SU-DHL-6 (cell line): Measurements from ENCODE around the gene KCTD10.

Source experiments
- EZH2phosphoT487 ChIP-seq: fragments of 200-600 bp; sonication (generic), shearing (Covaris generic); conservative IDR thresholded peaks from 2 replicates; pipeline ENCODE4 v1.6.1; 2018; ENCODE audit warnings: mild to moderate bottlenecking, antibody characterized with exemption, low read length, moderate library complexity, mixed read lengths
- TF ChIP-seq, protein P1 (sequence below): fragments of 200-600 bp; sonication (generic); IDR thresholded peaks from one replicate; pipeline ENCODE4 v1.5.1; 2017; ENCODE audit warnings: antibody characterized with exemption, mild to moderate bottlenecking, low read length, moderate library complexity; ENCODE audit not compliant: insufficient read depth, poor library complexity, severe bottlenecking

DNA sequence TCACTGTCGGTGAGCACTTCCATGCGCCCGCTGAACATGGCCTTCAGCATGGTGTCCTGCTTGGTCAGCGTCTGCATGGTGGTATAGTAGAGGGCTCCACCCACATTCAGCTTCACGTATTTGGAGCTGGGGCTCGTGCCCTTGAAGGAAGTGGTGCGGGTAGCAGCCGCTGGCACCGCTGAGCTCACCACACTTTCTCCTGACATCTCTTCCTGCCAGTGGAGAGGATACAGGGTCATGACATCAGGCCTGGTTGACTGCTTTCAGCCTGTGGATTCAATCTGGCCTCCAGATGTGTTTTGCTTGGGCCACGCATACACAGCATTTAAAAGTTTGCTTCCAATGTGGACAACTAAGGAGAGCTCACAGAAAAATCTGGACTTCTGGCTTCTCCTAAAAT, 7.6 kb downstream of the KCTD10 start:
- TF ChIP-seq, protein P1, sequence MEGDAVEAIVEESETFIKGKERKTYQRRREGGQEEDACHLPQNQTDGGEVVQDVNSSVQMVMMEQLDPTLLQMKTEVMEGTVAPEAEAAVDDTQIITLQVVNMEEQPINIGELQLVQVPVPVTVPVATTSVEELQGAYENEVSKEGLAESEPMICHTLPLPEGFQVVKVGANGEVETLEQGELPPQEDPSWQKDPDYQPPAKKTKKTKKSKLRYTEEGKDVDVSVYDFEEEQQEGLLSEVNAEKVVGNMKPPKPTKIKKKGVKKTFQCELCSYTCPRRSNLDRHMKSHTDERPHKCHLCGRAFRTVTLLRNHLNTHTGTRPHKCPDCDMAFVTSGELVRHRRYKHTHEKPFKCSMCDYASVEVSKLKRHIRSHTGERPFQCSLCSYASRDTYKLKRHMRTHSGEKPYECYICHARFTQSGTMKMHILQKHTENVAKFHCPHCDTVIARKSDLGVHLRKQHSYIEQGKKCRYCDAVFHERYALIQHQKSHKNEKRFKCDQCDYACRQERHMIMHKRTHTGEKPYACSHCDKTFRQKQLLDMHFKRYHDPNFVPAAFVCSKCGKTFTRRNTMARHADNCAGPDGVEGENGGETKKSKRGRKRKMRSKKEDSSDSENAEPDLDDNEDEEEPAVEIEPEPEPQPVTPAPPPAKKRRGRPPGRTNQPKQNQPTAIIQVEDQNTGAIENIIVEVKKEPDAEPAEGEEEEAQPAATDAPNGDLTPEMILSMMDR, result no peak
- TF ChIP-seq EZH2phosphoT487, result no peak
